GM12864 (cell line): ENCODE data around the gene GALNT18.

ENCODE experiments used
- DNase-seq: peaks from one replicate; pipeline ENCODE4 v3.0.0-alpha.2; 2011; ENCODE audit warnings: low read depth
- H3K4me3 ChIP-seq: 2 replicates; pipeline ENCODE4 v1.5.1; 2011; ENCODE audit warnings: mild to moderate bottlenecking, low read depth, low read length, control low read depth
- TF ChIP-seq, protein P1 (sequence below): IDR thresholded peaks from 2 replicates; pipeline ENCODE4 v1.5.1; 2011; ENCODE audit warnings: low read depth, mild to moderate bottlenecking, moderate library complexity, low read length, control low read depth, inconsistent platforms; ENCODE audit errors: missing control alignments

The GALNT18 gene

GRCh38 chr11:11236498-11237059, 385.2 kb downstream of the GALNT18 start:
- TF ChIP-seq, protein P1, sequence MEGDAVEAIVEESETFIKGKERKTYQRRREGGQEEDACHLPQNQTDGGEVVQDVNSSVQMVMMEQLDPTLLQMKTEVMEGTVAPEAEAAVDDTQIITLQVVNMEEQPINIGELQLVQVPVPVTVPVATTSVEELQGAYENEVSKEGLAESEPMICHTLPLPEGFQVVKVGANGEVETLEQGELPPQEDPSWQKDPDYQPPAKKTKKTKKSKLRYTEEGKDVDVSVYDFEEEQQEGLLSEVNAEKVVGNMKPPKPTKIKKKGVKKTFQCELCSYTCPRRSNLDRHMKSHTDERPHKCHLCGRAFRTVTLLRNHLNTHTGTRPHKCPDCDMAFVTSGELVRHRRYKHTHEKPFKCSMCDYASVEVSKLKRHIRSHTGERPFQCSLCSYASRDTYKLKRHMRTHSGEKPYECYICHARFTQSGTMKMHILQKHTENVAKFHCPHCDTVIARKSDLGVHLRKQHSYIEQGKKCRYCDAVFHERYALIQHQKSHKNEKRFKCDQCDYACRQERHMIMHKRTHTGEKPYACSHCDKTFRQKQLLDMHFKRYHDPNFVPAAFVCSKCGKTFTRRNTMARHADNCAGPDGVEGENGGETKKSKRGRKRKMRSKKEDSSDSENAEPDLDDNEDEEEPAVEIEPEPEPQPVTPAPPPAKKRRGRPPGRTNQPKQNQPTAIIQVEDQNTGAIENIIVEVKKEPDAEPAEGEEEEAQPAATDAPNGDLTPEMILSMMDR: no peak
- H3K4me3 ChIP-seq: no peak overlapping the region
- DNase-seq: no peak

DNA sequence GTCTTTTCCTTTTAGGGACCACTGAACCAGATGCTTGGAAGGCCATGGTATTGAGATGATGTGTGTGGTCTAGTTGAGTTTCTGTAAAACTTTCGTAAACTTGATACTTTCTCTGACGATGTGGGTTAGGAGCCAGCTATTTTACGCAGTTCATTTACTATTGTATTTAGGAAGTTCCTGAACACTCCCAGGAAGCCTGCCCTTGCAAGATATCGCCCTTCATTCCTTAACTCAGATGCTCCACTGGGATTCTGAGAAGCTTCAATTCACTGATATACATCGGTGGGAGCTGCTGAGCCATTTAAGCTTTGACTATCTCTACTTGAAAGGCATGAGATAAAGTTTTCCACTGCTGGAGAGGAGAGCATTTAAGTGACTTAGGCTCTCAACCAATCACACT, 390.0 kb downstream of the GALNT18 start:
- no peak overlapping the region for H3K4me3 ChIP-seq
- DNase-seq: no peak
- TF ChIP-seq, protein P1: no peak

GRCh38 chr11:11230802-11231562, 390.8 kb downstream of the GALNT18 start:
- no peak overlapping the region for H3K4me3 ChIP-seq
- TF ChIP-seq, protein P1: peak; percentile 64
- DNase-seq: no peak

- H3K4me3 ChIP-seq: no peak overlapping the region
These were observed 391.7 kb downstream of the GALNT18 start for GRCh38 chr11:11230087-11230486.

DNA sequence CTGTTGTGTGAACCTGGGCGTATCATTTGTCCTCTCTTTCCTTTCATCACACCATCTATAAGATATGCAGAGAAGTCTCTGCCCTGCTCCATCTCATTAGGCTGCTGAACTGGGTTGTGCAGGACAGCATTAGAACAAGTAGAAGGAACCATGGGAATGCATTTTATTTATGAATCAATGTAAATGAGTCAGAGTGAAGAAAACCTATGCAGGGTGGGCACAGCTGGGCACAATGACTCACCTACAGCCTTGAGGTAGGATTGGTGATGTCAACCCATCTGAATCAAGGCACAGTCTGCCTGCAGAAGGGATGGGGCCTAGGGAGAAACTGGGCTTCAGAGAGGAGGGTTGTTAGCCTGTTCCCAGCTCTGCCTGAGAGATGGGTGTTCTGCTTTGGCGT, 392.2 kb downstream of the GALNT18 start:
- DNase-seq: no peak
- TF ChIP-seq, protein P1: no peak
- no peak overlapping the region for H3K4me3 ChIP-seq

More at GRCh38 chr11:11230087-11230486, 391.7 kb downstream of the GALNT18 start:
- no peak for DNase-seq
- TF ChIP-seq, protein P1: no peak

- TF ChIP-seq, protein P1: no peak
- no peak for DNase-seq
- H3K4me3 ChIP-seq: no peak overlapping the region
These were observed 394.3 kb downstream of the GALNT18 start for GRCh38 chr11:11227296-11228085.
